ENCODE results near the gene NDC80. TPM values are rescaled to one million over a fixed set of nuclear protein-coding genes. Genes with fewer than 3 reads are reported as not detected.
"Not testable (repeated sequence)": the region's sequence is repeated elsewhere in the genome, so short reads cannot be mapped to it uniquely, and the experiment has no call there.

NDC80 gene
- total and polyA plus RNA-seq, 4 experiments from 2014 or later = 2.1 to 6.4 (median 5.0) TPM

GRCh38 chr18:2540575-2540974 lies 30.8 kb upstream of the NDC80 start:
- Mint-ChIP-seq H3K4me3 (no peak overlapping the region), H3K27me3 (no peaks in the 10 kb centered on the region), H3K9me3 (no peaks in the 10 kb centered on the region), H3K36me3 (peaks cover 14 to 27% of the 10 kb centered on the region in 2 donors), H3K27ac (no peak overlapping the region), H3K4me1 (peaks cover 0 to 4% (median under 1%) of the 10 kb centered on the region in 4 donors)
- Histone ChIP-seq H3K9me3 (ENCODE audit: control insufficient read depth in 1 of 2, low read length in 2 of 2) (no peaks in the 10 kb centered on the region), H3K27me3 (ENCODE audit: insufficient read depth, low read length) (no peaks in the 10 kb centered on the region), H3K27ac (ENCODE audit: low read depth, low read length) (no peak overlapping the region), H3K4me3 (ENCODE audit: low read length in 2 of 2) (no peak overlapping the region), H3K36me3 (ENCODE audit: insufficient read depth, low read length) (no peaks in the 10 kb centered on the region), H3K4me1 (ENCODE audit: insufficient read depth, low read length) (no peaks in the 10 kb centered on the region)
- POLR2A ChIA-PET (ENCODE audit: partially characterized antibody) = no interaction called here
- intact Hi-C loops (cut with micrococcal nuclease) = no loop called here
- CTCF ChIA-PET (ENCODE audit: partially characterized antibody) = interaction anchor here (0.9 to 3.6 kb wide), 7 partner anchors 10 to 1676 kb away, joined by 3 to 33 read pairs (median 3); no protein-coding TSS in a partner anchor
- DNase-seq = no peak

- H3K4me3 Mint-ChIP-seq; H3K4me1 ChIP-seq (ENCODE audit: insufficient read depth, low read length); H3K36me3 ChIP-seq (ENCODE audit: insufficient read depth, low read length); H3K27ac Mint-ChIP-seq; H3K9me3 Mint-ChIP-seq; H3K27me3 ChIP-seq (ENCODE audit: insufficient read depth, low read length); H3K4me3 ChIP-seq (ENCODE audit: low read length in 2 of 2); H3K9me3 ChIP-seq (ENCODE audit: control insufficient read depth in 1 of 2, low read length in 2 of 2); H3K27me3 Mint-ChIP-seq; H3K4me1 Mint-ChIP-seq; H3K27ac ChIP-seq (ENCODE audit: low read depth, low read length): not testable (repeated sequence)
- H3K36me3 Mint-ChIP-seq = peaks cover 19 to 32% of the 10 kb centered on the region in 2 donors
- intact Hi-C loops (cut with micrococcal nuclease) = loop anchor here (1.0 kb wide), 2 partner anchors 205 to 957 kb away; no protein-coding TSS in a partner anchor
- CTCF ChIA-PET (ENCODE audit: partially characterized antibody) = interaction anchor here (0.6 to 3.6 kb wide), 15 partner anchors 9 to 1802 kb away, joined by 3 to 33 read pairs (median 4); no protein-coding TSS in a partner anchor
- DNase-seq = peak in 4 of 5 donors; percentile 32 to 44 (median 38)
- POLR2A ChIA-PET (ENCODE audit: partially characterized antibody) = interaction anchor here (1.5 kb wide), 2 partner anchors 95 to 436 kb away, joined by 6 to 8 read pairs; no protein-coding TSS in a partner anchor
These were observed 29.3 kb upstream of the NDC80 start for GRCh38 chr18:2541925-2542563.

GRCh38 chr18:2545155-2545554 lies 26.2 kb upstream of the NDC80 start:
- Mint-ChIP-seq H3K4me3 (no peak overlapping the region), H3K4me1 (peaks cover 13 to 17% (median 16%) of the 10 kb centered on the region in 4 donors), H3K27me3 (no peaks in the 10 kb centered on the region), H3K9me3 (no peaks in the 10 kb centered on the region), H3K36me3 (peaks cover 17 to 35% of the 10 kb centered on the region in 2 donors), H3K27ac (no peak overlapping the region)
- H3K27ac ChIP-seq (ENCODE audit: low read depth, low read length) = no peak overlapping the region
- intact Hi-C loops (cut with micrococcal nuclease) = no loop called here
- H3K36me3 ChIP-seq (ENCODE audit: insufficient read depth, low read length) = peaks cover 9% of the 10 kb centered on the region
- no peak for DNase-seq
- CTCF ChIA-PET (ENCODE audit: partially characterized antibody) = no interaction called here
- H3K9me3 ChIP-seq (ENCODE audit: control insufficient read depth in 1 of 2, low read length in 2 of 2) = no peaks in the 10 kb centered on the region
- no peaks in the 10 kb centered on the region for H3K27me3 ChIP-seq (ENCODE audit: insufficient read depth, low read length)
- H3K4me3 ChIP-seq (ENCODE audit: low read length in 2 of 2) = no peak overlapping the region
- no peaks in the 10 kb centered on the region for H3K4me1 ChIP-seq (ENCODE audit: insufficient read depth, low read length)
- POLR2A ChIA-PET (ENCODE audit: partially characterized antibody) = no interaction called here

GRCh38 chr18:2547477-2548087 lies 23.8 kb upstream of the NDC80 start:
- peaks cover 30 to 48% of the 10 kb centered on the region in 2 donors for H3K36me3 Mint-ChIP-seq
- Histone ChIP-seq H3K9me3 (ENCODE audit: control insufficient read depth in 1 of 2, low read length in 2 of 2) (no peaks in the 10 kb centered on the region), H3K27me3 (ENCODE audit: insufficient read depth, low read length) (no peaks in the 10 kb centered on the region), H3K36me3 (ENCODE audit: insufficient read depth, low read length) (peaks cover 9% of the 10 kb centered on the region), H3K4me1 (ENCODE audit: insufficient read depth, low read length) (no peaks in the 10 kb centered on the region), H3K27ac (ENCODE audit: low read depth, low read length) (no peak overlapping the region), H3K4me3 (ENCODE audit: low read length in 2 of 2) (no peak overlapping the region)
- H3K9me3 Mint-ChIP-seq = no peaks in the 10 kb centered on the region
- no peak overlapping the region for H3K4me3 Mint-ChIP-seq
- intact Hi-C loops (cut with micrococcal nuclease) = loop anchor here (1.0 kb wide), 4 partner anchors 107 to 961 kb away; no protein-coding TSS in a partner anchor
- POLR2A ChIA-PET (ENCODE audit: partially characterized antibody) = interaction anchor here (0.5 to 1.5 kb wide), 5 partner anchors 23 to 108 kb away, joined by 3 to 7 read pairs (median 5); partner anchors contain the start of gene SMCHD1
- peaks cover 14 to 17% (median 15%) of the 10 kb centered on the region in 4 donors for H3K4me1 Mint-ChIP-seq
- H3K27me3 Mint-ChIP-seq = no peaks in the 10 kb centered on the region
- CTCF ChIA-PET (ENCODE audit: partially characterized antibody) = interaction anchor here (1.0 to 4.5 kb wide), 17 partner anchors 9 to 962 kb away, joined by 3 to 24 read pairs (median 6); partner anchors contain the start of gene SMCHD1
- H3K27ac Mint-ChIP-seq = peak overlapping the region in 3 of 7 donors; percentile 20 to 49 (median 48)
- peak in 4 of 5 donors; percentile 31 to 40 (median 40) for DNase-seq

- H3K27me3 ChIP-seq (ENCODE audit: insufficient read depth, low read length) = no peaks in the 10 kb centered on the region
- ChIA-PET CTCF (ENCODE audit: partially characterized antibody) (interaction anchor here (1.3 to 4.5 kb wide), 6 partner anchors 7 to 445 kb away, joined by 3 to 24 read pairs (median 10); no protein-coding TSS in a partner anchor), POLR2A (ENCODE audit: partially characterized antibody) (interaction anchor here (1.0 to 1.2 kb wide), 2 partner anchors 106 to 107 kb away, joined by 3 read pairs; no protein-coding TSS in a partner anchor)
- H3K4me3 ChIP-seq (ENCODE audit: low read length in 2 of 2) = no peak overlapping the region
- H3K4me1 ChIP-seq (ENCODE audit: insufficient read depth, low read length) = no peaks in the 10 kb centered on the region
- intact Hi-C loops (cut with micrococcal nuclease) = no loop called here
- Mint-ChIP-seq H3K9me3 (no peaks in the 10 kb centered on the region), H3K4me3 (no peak overlapping the region), H3K36me3 (peaks cover 33 to 47% of the 10 kb centered on the region in 2 donors), H3K4me1 (peaks cover 14 to 22% (median 16%) of the 10 kb centered on the region in 4 donors), H3K27ac (peak overlapping the region in 2 of 7 donors; percentile 41 to 63), H3K27me3 (no peaks in the 10 kb centered on the region)
- H3K36me3 ChIP-seq (ENCODE audit: insufficient read depth, low read length) = peaks cover 9% of the 10 kb centered on the region
- H3K27ac ChIP-seq (ENCODE audit: low read depth, low read length) = no peak overlapping the region
- H3K9me3 ChIP-seq (ENCODE audit: control insufficient read depth in 1 of 2, low read length in 2 of 2) = no peaks in the 10 kb centered on the region
- DNase-seq = no peak
These were observed 21.9 kb upstream of the NDC80 start for GRCh38 chr18:2549462-2549861.

GRCh38 chr18:2551425-2551824 lies 19.9 kb upstream of the NDC80 start:
- DNase-seq = no peak
- Histone ChIP-seq H3K9me3 (ENCODE audit: control insufficient read depth in 1 of 2, low read length in 2 of 2) (no peaks in the 10 kb centered on the region), H3K27ac (ENCODE audit: low read depth, low read length) (no peak overlapping the region), H3K4me3 (ENCODE audit: low read length in 2 of 2) (no peak overlapping the region), H3K27me3 (ENCODE audit: insufficient read depth, low read length) (no peaks in the 10 kb centered on the region), H3K36me3 (ENCODE audit: insufficient read depth, low read length) (peaks cover 8% of the 10 kb centered on the region), H3K4me1 (ENCODE audit: insufficient read depth, low read length) (no peaks in the 10 kb centered on the region)
- peaks cover 38 to 41% of the 10 kb centered on the region in 2 donors for H3K36me3 Mint-ChIP-seq
- intact Hi-C loops (cut with micrococcal nuclease) = no loop called here
- POLR2A ChIA-PET (ENCODE audit: partially characterized antibody) = no interaction called here
- CTCF ChIA-PET (ENCODE audit: partially characterized antibody) = interaction anchor here (1.0 to 2.5 kb wide), 2 partner anchors 10 to 17 kb away, joined by 3 to 8 read pairs; no protein-coding TSS in a partner anchor
- no peaks in the 10 kb centered on the region for H3K27me3 Mint-ChIP-seq
- no peak overlapping the region for H3K4me3 Mint-ChIP-seq
- peak overlapping the region in 4 of 7 donors; percentile 5 to 80 (median 52) for H3K27ac Mint-ChIP-seq
- H3K9me3 Mint-ChIP-seq = no peaks in the 10 kb centered on the region
- peaks cover 16 to 26% (median 17%) of the 10 kb centered on the region in 4 donors for H3K4me1 Mint-ChIP-seq

GRCh38 chr18:2554696-2555095 lies 16.7 kb upstream of the NDC80 start:
- H3K36me3 ChIP-seq (ENCODE audit: insufficient read depth, low read length) = no peaks in the 10 kb centered on the region
- H3K9me3 ChIP-seq (ENCODE audit: control insufficient read depth in 1 of 2, low read length in 2 of 2) = no peaks in the 10 kb centered on the region
- H3K27ac ChIP-seq (ENCODE audit: low read depth, low read length) = no peak overlapping the region
- Mint-ChIP-seq H3K27me3 (no peaks in the 10 kb centered on the region), H3K4me1 (peaks cover 0 to 19% (median 8%) of the 10 kb centered on the region in 4 donors), H3K27ac (peak overlapping the region in 1 of 7 donors; percentile 41), H3K36me3 (peaks cover 24% of the 10 kb centered on the region in 2 donors), H3K9me3 (no peaks in the 10 kb centered on the region), H3K4me3 (no peak overlapping the region)
- intact Hi-C loops (cut with micrococcal nuclease) = no loop called here
- ChIA-PET CTCF (ENCODE audit: partially characterized antibody) (no interaction called here), POLR2A (ENCODE audit: partially characterized antibody) (interaction anchor here (1.7 to 1.9 kb wide), 2 partner anchors 35 to 100 kb away, joined by 4 read pairs; no protein-coding TSS in a partner anchor)
- no peak for DNase-seq
- H3K27me3 ChIP-seq (ENCODE audit: insufficient read depth, low read length) = no peaks in the 10 kb centered on the region
- H3K4me1 ChIP-seq (ENCODE audit: insufficient read depth, low read length) = no peaks in the 10 kb centered on the region
- H3K4me3 ChIP-seq (ENCODE audit: low read length in 2 of 2) = no peak overlapping the region

All from CD4-positive, alpha-beta memory T cell (primary cell).